Loucy (cell line): Measurements from ENCODE around the gene NUTM2D.
"Not testable (repeated sequence)": the region's sequence is repeated elsewhere in the genome, so short reads cannot be mapped to it uniquely, and the experiment has no call there.

Experiments used
- EZH2phosphoT487 ChIP-seq: fragments of 200-600 bp; IDR thresholded peaks from 2 replicates; pipeline ENCODE4 v1.6.1; 2018; ENCODE audit warnings: antibody characterized with exemption, mild to moderate bottlenecking, moderate library complexity, borderline replicate concordance
- TF ChIP-seq, protein P1 (sequence below): fragments of 200-600 bp; sonication (generic); conservative IDR thresholded peaks from 2 replicates; pipeline ENCODE4 v1.5.1; 2014; ENCODE audit warnings: mild to moderate bottlenecking, antibody characterized with exemption, low read length

DNA sequence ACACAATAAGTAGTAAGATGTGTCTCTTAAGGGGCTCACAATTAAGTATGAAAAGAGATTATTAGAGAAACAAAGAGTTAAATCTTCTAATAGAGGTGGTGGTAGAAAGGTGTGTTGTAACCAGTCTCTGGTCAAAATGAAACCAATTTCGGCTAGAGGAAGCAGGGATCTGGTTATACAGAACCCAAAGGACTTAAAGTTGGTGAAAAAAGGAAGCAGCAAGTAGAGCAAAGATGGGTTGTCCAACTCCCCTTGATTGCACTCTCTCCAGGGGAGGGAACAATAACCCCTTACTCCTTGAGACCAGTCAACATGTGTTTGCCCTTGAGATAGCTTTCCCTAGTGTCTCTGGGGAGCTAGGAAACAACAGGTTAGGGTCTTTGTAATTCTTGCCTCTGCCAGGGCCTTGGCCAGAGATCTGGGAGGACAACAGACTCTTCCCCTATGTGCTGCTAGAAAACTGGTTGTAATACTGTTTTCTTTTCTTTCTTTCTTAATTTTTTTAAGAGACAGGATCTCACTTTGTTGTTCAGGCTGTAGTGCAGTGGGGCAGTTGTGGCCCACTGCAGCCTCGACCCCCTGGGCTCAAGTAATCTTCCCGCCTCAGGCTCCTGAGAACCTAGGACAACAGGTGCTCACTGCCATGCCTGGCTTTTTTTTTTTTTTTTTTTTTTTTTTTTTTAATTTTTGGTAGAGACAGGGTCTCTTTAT is 43.7 kb upstream of the NUTM2D start:
- TF ChIP-seq, protein P1, sequence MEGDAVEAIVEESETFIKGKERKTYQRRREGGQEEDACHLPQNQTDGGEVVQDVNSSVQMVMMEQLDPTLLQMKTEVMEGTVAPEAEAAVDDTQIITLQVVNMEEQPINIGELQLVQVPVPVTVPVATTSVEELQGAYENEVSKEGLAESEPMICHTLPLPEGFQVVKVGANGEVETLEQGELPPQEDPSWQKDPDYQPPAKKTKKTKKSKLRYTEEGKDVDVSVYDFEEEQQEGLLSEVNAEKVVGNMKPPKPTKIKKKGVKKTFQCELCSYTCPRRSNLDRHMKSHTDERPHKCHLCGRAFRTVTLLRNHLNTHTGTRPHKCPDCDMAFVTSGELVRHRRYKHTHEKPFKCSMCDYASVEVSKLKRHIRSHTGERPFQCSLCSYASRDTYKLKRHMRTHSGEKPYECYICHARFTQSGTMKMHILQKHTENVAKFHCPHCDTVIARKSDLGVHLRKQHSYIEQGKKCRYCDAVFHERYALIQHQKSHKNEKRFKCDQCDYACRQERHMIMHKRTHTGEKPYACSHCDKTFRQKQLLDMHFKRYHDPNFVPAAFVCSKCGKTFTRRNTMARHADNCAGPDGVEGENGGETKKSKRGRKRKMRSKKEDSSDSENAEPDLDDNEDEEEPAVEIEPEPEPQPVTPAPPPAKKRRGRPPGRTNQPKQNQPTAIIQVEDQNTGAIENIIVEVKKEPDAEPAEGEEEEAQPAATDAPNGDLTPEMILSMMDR: not testable (repeated sequence)
- not testable (repeated sequence) for TF ChIP-seq EZH2phosphoT487
